Activated CD4-positive, alpha-beta T cell treated with anti-CD3 and anti-CD28 coated beads, Interleukin-10, Interleukin-2, amounts not matched to agents 100 ng/mL and 50 ng/mL, durations not matched to agents 16 hours and 8 hours (primary cell): ENCODE measurements around the gene PKD1L1.
"Not testable (repeated sequence)": the region's sequence is repeated elsewhere in the genome, so short reads cannot be mapped to it uniquely, and the experiment has no call there.

Experiments used
- DNase-seq: peaks from one replicate; pipeline ENCODE4 v3.0.0-alpha.2; 2020

The PKD1L1 gene

DNA sequence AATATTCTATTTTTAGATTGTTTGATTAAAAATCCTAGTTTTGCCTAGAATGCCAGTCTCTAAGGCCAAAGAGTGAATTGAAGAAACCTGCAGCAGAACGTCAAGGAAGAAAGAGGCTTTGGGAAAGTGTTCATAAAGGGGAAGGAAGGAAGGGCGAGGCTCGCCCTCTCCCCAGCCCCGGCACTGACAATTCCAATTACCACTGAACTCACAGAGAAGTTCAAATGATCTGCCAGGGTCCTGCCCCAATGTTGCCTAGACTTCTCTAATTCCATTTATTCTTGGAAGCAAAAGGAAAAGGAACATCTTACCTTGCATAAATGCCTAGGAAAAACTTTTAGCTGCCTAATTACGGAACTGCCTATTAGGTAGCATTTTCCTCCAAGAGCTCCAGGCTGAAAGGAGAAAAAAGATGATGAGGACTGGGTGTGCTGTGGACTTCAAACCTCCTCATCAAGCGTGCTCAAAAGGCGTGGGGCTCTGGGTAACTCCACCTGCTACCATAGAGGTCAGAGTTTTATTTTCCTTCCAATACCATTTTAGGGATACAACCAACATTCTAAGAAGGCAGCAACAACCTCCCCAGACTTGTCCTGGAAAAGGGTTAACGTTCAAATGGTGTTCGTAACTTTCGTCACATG, 134.5 kb downstream of the PKD1L1 start:
- no peak for DNase-seq

DNA sequence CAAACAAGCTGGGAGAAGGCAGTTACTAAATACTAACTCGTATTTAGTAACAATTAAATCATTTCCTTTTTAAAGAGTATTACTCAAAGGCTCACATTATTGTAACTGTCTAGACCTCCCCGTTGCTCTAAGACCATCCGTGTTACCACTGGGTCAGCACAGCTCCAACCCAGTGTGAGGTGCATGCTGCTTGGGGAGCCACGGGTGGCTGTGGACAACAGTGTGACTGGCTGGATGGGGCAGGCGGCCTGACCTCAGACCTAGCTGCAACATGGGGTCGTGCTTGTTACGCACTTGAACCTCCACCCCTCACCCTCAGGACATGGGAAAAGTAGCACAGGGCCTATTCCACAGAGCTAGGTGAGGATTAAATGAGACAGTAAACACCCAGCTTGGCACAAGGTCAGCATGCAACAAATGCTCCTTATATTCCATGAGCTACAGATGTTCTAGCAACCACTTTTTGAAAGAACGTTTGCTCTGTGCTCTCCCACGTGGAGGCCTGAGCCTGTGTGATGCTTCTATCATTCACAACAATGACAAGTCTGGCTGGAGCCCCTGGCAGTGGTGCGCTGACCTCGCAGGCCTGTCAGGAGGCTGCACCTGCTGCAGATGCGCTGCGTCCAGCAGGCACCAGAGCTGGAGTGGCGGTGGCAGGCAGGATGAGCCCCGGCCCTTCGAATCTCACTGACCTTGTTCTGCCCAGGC, 135.7 kb downstream of the PKD1L1 start:
- DNase-seq: no peak

DNA sequence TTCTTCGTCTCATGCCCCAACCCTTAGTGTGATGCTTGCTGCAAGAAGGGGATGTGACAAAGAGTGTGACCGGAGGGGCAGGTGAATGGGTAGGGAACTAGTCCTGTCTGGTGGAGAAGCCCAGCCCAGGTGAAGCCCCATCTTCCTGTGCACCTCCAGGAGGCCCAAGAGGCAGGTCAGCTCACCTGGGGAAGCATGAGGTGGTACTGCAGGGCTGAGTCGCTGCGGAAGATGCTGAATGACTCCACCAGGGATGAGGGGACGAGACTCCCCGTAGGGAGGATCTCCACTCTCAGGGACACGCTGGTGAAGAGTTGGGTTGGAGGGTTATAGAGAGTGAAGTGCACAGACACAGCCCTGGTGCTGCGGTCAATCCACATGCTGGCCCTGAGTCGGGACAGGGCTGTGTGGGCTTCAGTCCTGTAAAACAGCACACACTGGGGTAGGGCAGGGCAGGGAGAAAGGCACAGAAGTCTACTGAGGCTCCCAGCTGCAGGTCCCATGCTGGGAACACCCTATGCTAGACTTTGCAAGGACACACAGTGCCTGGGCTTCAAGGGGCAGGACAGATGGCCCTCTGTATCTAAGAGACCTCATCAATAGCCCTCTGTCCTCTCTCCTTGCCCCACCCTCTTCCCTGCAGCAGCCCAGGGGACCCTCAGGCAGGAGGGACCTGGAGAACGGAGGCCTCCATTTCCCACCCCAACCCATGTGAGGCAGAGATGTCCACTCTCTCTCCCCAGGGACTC, 136.5 kb downstream of the PKD1L1 start:
- DNase-seq: no peak

DNA sequence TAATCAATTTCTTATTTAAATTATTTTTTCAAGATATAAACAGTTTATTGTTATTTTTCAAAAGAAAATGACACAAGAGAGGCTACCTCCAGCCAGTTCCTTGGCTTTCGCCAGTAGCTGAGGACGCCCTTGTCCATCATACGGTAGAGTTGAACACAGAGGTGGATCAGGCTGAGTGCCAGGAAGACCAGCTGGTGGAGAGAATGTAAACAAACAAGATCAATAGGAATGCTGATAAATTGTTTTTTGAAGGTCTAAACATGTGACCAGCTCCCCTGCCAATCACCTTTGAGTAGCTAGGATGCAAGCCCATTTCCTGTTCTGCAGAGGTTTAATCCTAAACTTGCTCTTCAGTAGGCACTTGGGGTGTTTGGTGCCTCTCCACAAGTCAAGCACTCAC, 138.9 kb downstream of the PKD1L1 start:
- DNase-seq: no peak

DNA sequence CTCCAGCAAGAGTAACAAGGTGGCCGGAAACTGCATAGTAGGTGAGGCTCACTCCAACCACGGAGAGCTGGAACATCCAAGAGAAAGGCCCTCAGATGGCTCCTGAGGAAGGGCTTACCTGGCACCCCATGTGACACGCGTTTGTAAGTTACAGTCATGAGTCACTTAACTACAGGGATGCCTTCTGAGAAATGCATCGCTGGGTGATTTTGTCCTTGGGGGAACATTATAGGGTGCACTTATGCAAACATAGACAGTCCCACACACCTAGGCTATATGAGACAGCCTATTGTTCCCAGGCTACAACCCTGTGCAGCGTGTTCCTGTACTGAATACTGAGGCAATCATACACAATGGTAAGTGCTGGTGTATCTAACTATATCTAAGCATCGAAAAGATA, 139.9 kb downstream of the PKD1L1 start:
- no peak for DNase-seq

DNA sequence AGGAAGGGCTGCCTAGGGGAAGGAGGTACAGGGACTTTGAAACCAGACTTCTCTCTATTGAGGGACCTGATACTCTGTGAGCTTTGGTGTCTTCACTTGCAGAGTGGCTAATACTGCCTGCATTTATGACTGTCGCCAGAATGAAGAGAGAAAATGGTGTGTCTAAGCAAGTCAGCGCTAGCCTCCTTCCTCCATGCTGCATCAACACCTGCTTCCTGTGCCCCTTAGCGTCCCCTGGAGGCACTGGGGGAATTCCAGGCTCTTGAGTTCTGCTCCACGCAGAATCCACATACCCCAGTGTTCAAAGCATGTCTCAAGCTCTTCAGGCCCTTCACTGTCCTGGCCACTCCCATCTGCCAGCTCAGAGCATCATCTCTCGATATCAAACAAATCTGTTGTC, 140.5 kb downstream of the PKD1L1 start:
- no peak for DNase-seq

DNA sequence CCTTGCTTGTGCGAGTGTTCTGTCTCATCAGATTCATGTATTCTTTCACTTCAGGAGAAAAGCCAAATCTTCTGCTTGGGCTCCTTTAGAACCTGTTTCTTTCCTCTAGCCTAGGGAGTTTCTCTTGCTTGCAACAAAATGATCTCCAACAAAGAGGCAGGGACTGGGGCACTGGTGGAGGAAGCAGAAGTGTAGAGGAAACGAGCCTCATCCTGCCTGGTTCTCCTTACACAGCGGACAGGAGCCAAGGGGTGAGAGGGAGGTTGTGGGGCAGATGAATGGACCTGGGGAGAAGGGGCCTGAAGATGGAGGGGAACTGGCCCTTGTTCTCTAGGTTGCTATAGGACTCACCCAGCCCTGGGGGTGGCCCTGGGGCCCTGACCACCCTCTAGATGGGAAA, 141.1 kb downstream of the PKD1L1 start:
- DNase-seq: no peak

DNA sequence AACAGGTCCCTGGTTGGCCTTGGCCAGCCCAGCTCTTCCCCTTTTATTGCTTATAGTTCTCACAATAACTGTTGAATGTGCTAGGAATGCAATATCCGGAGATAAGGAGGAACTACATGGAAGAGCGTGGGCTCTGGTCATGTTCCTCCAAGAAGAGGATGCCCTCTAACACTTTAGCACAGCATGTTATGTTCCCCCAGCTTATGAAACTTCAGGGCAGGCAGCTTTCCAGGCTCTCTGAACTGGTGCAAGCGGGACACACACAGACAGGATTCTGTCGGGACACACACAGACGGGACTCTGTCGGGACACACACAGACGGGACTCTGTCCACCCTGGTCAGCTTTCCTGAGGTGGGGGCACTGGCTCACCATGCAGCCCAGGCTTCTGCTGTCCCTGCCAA, 141.6 kb downstream of the PKD1L1 start:
- no peak for DNase-seq

DNA sequence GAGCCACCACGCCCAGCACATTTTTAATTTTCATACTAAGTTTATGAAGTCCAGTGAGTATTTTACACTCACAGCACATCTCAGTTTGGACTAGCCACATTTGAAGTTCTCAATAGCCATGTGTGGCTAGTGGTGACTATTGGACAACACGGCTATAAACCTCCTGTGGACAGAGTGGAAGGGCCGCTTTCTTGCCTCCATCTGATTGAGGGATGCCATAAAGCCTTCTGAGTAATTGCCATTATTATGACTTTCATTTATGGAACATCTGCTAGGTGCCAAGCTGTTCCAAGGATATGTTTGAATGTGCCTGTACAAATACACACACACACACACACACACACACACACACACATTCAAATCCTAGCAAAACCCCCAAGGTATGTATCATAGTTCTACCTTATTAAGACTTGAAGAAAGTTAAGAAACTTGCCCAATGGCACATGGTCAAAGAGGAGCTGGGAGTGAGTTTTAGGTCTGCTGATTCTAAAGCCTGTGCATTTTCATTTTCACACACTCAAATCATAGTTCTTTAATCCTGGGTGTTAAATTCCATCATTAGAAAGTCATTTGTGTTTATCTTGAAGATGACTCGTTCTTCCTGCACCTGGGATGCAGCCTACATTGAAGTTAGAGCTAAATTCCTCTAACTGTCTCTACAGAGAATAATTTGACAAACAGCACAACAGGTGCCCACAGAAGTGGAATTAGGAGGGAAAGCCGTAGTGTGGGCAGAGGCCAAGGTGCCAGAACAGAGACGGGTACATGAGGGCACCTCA, 143.3 kb downstream of the PKD1L1 start:
- DNase-seq: no peak

DNA sequence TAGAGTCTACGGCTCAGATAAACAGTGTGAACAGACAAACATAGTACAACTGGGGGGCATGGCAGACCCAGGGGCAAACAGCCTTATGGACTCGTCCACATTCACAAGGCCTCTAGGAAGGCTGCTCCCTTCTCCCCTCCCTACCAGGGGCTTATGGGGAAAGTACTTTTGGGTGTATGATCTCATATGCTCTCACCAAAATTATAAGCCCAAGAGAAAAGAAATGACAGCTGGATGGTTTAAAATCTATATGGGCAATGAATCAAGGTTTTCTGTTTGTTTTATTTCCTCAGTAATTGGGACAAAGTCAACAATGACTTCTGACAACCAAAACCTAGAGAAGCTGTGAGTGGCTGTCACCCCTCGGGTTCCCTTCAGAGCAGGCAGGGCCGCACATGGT, 144.4 kb downstream of the PKD1L1 start:
- DNase-seq: no peak

DNA sequence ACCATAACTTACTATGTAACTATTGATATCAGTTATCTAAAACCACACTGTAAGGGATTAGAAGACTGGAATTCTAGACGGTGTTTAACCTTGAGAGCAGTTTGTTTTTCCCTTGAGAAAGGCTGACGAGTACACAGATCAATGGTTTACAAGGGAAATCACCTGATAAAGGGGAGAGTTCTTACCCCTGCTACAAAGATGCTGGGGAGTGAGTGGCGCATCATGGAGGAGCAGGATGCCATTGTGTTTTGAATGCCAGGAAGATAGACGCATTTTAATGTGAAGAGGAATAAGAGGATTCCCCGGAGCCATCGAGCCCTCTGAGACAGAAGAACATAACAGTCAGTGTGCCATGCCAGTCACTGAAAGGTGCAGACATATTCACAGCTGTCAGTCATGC, 145.2 kb downstream of the PKD1L1 start:
- no peak for DNase-seq

DNA sequence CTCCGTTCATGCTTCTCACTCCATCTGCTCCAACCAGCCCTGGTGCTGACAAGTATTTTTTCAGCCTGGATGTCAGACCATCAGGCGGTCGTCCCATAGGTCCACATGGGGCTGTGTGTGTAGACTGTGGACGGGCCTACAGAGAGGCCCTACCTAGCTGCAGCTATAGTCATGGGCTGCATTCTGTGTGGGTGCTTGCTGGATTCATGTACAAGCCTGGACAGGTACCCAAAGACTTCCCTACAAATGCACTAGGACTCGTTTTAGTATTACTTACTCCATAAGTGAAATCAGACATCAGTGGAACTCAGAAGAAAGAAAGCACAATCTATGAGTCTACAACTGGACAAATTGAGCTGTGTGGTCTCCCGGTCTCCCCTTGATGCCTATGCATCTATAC, 146.8 kb downstream of the PKD1L1 start:
- no peak for DNase-seq

DNA sequence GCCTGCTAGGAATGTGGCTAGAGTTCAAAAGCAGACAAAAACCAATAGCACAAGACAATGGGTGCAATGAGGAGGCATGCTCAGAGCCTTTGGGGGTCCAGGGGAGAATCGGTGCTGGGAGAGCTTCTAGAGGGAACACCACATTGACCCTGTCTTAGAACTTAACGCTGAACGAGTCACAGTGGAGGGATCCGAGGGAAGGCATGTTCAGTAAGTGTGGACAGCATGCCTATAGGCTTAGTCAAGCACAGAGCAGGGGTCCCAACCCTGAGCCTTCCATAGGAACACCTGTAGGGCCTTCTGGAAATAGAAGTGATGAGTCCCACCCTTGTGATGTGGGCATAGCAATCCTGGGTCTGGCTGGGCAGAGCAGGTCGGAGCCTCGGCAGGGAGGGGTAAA, 148.7 kb downstream of the PKD1L1 start:
- no peak for DNase-seq

DNA sequence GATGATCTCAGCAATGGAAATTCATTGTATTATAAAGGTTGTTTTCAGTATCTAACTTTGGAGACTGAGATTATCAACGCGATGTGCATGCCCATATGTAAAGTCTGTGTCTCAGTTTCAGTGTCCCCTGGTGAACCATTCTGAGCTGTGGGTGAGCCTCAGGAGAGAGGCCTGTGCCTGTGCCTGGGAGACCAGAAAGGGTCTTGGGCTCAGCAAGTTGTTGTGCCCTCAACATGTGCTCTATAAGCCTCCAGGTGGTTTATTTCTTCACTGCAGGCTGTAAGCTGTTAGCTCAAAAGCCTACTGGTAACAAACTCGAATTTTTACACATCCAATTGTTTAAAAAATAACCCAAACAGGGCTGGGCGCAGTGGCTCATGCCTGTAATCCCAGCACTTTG, 151.9 kb downstream of the PKD1L1 start:
- DNase-seq: no peak

DNA sequence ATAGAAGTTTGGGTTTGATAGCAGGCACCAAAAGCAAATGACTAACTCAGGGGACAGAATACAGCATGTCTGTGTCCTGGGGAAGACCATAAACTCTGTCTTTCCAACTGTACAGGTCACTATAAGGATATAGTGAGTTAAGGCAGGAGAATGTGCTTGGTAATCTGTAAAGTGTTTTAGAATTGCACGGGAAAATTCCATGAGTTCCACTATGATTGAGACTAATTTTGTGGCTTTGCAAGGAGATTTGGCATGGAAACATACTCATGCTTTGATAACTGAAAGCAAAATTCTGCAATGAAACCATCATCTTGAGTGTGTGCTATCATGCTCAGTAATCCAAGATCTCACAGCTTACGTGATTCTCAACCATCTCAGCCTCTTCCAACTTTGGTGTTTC, 152.6 kb downstream of the PKD1L1 start:
- DNase-seq: no peak

DNA sequence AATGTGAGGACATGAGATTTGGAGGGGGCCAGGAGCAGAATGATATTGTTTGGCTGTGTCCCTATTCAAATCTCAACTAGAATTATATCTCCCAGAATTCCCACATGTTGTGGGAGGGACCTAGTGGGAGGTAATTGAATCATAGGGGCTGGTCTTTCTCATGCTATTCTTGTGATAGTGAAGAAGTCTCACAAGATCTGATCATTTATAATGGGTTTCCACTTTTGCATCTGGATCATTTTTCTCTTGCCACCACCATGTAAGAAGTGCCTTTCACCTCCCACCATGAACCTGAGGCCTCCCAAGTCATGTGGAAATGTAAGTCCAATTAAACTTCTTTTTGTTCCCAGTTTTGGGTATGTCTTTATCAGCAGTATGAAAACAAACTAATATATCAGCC, 153.1 kb downstream of the PKD1L1 start:
- DNase-seq: not testable (repeated sequence)

DNA sequence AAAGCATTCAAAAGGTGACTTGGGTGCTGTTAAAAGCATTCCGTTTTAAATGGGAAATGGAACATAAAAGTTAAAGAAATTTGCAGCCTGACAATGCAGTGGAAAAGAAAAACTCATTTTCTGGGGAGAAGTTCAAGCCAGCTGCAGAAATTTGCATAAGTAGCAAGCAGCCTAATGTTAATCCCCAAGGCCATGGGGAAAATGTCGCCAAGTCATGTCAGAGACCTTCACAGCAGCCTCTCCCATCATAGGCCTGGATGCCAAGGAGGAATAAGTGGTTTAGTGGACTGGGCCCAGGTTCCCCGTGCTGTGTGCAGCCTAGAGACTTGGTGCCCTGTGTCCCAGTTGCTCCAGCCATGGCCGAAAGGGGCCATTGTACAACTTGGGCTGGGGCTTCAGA, 154.2 kb downstream of the PKD1L1 start:
- no peak for DNase-seq

DNA sequence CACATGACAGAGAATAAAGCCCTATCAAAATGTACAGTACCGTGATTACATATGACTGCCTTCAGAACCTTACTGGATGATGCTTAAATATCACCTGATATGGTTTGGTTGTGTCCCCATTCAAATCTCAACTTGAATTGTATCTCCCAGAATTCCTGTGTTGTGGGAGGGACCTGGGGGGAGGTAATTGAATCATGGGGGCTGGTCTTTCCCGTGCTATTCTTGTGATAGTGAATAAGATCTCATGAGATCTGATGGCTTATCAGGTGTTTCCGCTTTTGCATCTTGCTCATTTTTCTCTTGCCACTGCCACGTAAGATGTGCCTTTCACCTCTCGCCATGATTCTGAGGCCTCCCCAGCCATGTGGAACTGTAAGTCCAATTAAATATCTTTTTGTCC, 155.1 kb downstream of the PKD1L1 start:
- not testable (repeated sequence) for DNase-seq

DNA sequence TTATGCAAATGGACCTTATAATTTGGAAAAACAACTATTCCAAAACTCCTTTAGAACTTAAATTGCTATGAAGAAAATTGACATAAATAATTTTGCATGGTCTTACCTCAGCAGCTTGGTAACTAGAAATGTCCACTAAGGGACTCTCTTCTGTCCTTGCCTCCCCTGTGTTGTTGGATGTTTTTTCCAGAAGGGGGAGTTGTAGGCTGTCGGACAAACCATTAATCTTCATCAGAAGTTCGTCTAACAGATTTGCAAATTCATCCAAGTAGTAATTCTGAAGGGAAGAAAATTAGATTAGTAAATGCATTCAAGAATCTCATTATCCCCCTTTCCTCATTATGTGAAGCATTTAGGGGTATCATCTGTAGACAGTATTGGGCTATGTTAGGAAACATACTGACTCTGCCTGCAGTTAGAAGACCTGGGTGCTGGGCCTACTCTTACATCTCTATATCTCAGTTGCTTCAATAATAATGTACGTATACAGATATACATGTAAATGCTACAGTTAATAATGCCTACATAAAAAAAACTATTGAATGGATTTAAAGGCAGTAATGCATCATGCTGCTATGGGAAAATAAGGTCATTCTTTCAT, 155.6 kb downstream of the PKD1L1 start:
- DNase-seq: no peak

DNA sequence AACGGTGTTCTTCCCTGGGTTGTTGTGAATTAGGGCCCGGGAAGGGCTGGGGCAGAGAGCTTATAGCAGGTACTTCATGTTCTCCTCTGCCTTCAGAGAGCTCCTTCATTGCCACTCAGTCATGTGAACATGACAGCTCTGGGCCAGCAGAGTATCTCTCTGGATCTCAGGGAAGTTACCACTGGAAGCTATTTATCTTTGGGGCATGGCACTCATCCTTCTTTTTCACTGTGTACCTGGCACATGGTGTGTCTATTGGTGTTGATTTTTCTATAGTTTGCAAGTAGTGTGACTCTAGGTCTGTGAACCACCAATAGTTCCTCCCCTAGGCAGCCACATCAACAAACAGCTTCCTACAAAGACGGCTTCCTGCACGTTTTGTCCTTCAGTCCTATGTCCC, 156.6 kb downstream of the PKD1L1 start:
- no peak for DNase-seq

DNA sequence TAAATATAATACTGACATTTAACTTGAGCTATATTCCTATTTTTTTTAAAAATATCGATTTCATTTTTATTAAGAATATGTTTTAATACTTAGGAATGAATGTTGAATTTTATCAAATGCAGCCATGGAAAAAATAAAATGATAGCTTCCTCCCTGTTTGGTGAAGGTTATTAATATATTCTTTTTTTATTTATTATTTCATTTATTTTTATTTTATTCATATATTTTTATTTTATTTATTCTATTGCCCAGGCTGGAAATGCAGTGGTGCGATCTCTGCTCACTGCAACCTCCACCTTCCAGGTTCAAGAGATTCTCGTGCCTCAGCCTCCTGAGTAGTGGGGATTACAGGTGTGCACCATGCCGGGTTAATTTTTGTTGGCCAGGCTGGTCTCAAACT, 160.2 kb downstream of the PKD1L1 start:
- DNase-seq: no peak

DNA sequence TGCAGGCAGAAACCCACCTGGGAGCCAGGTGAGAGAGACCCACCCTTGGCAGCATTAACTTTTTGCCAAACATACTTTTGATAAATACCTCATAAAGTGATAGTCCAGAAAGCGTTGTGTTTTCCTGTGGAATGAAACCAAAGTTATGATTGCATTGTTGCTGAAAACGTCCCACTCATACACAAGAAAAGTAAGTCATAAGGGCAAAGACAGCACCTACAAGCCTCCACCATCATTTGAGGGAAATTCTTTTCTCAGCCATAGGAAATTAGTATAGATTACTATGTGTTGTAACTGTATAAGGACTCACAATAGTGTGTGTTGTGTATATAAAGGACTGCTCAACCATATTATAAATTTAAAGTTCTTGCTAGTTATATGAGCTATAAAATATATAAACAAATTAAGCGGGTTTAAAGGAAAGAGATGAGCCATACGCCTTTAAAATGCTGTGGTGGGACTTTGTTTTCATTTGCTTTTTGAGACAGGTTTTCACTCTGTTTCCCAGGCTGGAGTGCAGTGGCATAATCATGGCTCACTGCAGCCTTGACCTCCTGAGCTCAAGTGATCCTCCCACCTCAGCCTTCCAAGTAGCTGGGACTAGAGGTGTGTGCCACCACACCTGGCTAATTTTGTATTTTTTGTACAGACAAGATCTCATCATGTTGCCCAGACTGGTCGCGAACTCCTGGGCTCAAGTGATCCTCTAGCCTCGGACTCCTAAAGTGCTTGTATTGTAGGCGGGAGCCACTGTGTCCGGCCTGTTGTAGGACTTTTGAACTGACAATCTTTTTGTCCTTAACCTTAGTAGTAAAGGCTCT, 160.8 kb downstream of the PKD1L1 start:
- DNase-seq: no peak
